Measurements from ENCODE around the gene PDK1.

- TF ChIP-seq CTCF (conservative IDR thresholded peaks at IDR 0.05; ENCODE audit: low read depth, low read length): no peak
- TF ChIP-seq EZH2 (IDR thresholded peaks at IDR 0.05; ENCODE audit: borderline replicate concordance, low read depth, low read length, poor library complexity, severe bottlenecking): no peak
Measured at GRCh38 chr2:172578860-172579512, 23.1 kb downstream of the PDK1 start.

All from A673 (cell line).